ENCODE results near the gene KHDC3L.

Gene KHDC3L

DNA sequence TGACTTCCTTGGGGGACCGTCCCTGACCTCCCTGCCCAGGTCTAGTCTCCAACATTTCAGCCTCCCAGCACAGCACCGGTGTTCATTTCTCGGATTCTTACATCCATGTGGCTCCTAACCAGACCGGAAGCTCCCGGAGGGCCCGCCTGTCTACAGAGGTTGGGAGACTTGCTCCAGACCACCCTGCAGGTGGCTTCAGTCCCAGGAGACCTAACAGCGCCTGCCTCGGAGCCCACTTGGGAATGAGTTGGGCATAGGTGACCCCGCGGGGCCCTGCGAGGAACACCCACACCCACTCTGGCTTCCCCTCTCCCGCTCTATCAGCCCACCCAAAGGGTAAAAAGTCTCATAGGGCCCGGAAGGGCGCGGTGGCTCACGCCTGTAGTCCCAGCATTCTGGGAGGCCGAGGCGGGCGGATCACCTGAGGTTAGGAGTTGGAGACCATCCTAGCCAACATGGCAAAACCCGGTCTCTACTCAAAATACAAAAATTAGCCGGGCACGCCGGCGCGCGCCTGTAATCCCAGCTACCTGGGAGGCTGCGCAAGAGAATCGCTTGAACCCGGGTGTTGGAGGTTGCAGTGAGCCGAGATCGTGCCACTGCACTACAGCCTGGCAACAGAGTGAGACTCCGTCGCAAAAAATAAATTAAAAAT is 13.8 kb upstream of the KHDC3L start:
- Histone ChIP-seq H3K27me3 (ENCODE audit: control insufficient read depth, insufficient read depth, low read length) (no peaks in the 10 kb centered on the region), H3K4me1 (ENCODE audit: control insufficient read depth, insufficient read depth, low read length) (peaks cover 28% of the 10 kb centered on the region), H3K36me3 (ENCODE audit: control insufficient read depth, insufficient read depth, low read length) (no peaks in the 10 kb centered on the region), H3K9me3 (ENCODE audit: control insufficient read depth, insufficient read depth, low read length) (peaks cover 4% of the 10 kb centered on the region), H3K4me3 (ENCODE audit: low read depth, low read length) (no peak overlapping the region), H3K9ac (ENCODE audit: low read depth, low read length) (no peak overlapping the region), H3K27ac (ENCODE audit: low read depth, low read length) (peak overlapping the region; percentile 92)

DNA sequence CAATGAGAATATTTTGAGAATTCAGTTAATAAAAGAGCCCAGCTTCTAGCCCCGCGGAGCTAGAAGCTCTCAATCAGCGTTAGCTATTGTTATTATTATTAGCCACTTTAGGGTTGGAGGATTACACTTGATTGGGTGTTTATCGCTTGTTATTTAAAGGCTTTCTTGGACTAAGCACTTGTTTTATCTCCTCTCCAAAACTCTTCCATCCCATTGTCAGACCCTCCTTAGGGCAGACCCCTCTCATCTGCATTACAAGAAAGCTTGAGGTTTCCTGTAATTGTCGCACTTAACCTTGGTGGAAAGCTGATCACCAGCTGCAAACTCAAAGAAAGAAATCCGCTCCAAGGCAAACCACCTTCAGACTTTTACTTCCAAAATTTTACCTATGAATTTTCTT is 13.1 kb upstream of the KHDC3L start:
- H3K27ac ChIP-seq (ENCODE audit: low read depth, low read length), result peak overlapping the region; percentile 92
- H3K9ac ChIP-seq (ENCODE audit: low read depth, low read length), result 0 out of 2 replicates have a peak overlapping the region, but pooled peaks have one; percentile 28
- no peaks in the 10 kb centered on the region for H3K27me3 ChIP-seq (ENCODE audit: control insufficient read depth, insufficient read depth, low read length)
- peaks cover 4% of the 10 kb centered on the region for H3K9me3 ChIP-seq (ENCODE audit: control insufficient read depth, insufficient read depth, low read length)
- peaks cover 28% of the 10 kb centered on the region for H3K4me1 ChIP-seq (ENCODE audit: control insufficient read depth, insufficient read depth, low read length)
- no peaks in the 10 kb centered on the region for H3K36me3 ChIP-seq (ENCODE audit: control insufficient read depth, insufficient read depth, low read length)
- H3K4me3 ChIP-seq (ENCODE audit: low read depth, low read length), result peak overlapping the region; percentile 28; the same call in 1 of the 2 replicates

DNA sequence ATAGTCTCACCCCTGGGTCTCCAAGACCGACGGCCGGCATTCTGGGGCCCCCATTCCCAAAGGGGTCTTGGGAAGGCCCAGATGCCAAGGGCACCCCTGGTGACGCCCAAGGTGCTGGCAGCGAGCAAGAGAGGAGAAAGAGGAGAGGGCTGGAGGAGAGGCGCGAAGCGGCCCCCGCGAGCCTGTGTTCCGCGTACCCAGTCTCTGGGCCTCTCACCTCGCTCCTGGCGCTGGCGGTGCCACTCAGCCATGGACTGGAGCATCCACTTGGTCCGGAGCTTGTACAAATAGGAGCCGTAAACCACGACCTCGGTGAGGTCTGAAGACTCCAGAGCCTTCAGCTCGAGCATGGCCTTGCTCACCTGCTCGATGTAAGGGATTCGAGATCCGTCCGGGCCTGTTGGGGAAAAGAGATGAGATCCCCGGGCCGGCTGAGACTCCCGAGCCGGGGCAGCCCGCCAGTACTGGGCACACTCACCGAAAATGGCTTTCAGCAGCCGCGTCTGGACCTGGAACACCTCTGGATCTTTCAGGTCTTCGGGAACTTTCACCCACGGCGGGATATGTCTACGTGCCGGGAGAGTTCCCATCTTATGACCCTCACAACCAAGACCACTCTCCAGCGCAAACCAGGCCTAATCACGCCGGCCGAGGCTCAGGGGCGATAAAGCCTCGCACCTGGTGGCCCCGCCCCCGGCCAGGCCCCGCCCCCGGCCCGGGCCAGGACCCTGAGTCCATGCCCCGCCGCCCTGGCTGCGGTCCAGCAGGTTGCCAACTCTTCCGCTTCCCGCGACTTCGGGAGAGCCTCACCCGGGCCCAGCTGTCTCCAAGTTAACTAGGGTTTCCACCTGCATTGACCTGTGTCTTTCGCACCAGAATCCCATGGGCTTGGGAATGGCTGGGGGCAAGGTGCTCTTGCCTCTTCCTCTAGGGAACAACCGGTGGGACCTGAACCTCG is 8.5 kb upstream of the KHDC3L start, which contains the start of gene DPPA5:
Gene DPPA5, minus strand, starts transcription at position 641 of the 958 bp plus-strand sequence. Its CDS starts 51 bp downstream, at position 590.
- no peaks in the 10 kb centered on the region for H3K27me3 ChIP-seq (ENCODE audit: control insufficient read depth, insufficient read depth, low read length)
- no peaks in the 10 kb centered on the region; the same call in 1 of the 2 replicates for H3K9me3 ChIP-seq (ENCODE audit: control insufficient read depth, insufficient read depth, low read length)
- H3K9ac ChIP-seq (ENCODE audit: low read depth, low read length), result no peak within 1 kb of the TSS

DNA sequence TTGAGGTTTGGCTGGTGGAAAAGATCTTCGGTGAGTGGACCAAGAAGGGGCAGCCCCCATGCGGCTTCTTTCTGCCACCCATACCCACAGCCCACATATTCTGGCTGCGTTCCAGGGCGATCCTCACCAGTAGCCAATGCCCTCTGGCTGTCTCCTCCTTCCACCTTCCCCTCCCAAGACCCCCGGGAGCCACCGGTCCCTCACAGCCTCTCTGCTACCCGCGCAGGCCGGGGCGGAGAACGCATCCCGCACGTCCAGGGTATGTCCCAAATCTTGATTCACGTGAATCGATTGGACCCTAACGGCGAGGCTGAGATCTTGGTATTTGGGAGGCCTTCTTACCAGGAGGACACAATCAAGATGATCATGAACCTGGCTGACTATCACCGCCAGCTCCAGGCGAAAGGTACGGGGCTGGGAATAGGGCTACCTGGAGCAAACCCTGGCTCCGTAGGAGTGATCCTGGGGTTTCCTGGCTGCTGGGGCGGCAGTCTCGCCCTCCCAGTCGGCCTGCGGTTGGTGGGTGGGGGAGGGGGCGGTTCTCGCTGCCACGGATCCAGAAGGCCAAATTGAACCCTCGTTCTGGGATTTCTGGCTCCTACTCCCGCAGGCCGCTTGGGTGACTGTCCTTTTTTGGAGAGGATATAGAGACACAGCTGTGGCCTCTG is 545 bp downstream of the KHDC3L start:
- H3K4me3 ChIP-seq (ENCODE audit: low read depth, low read length), result no peak overlapping the region
- no peak overlapping the region for H3K9ac ChIP-seq (ENCODE audit: low read depth, low read length)
- peaks cover 3% of the 10 kb centered on the region; the same call in 1 of the 2 replicates for H3K4me1 ChIP-seq (ENCODE audit: control insufficient read depth, insufficient read depth, low read length)
- H3K36me3 ChIP-seq (ENCODE audit: control insufficient read depth, insufficient read depth, low read length), result no peaks in the 10 kb centered on the region
- no peak overlapping the region for H3K27ac ChIP-seq (ENCODE audit: low read depth, low read length)
- H3K27me3 ChIP-seq (ENCODE audit: control insufficient read depth, insufficient read depth, low read length), result no peaks in the 10 kb centered on the region
- no peaks in the 10 kb centered on the region for H3K9me3 ChIP-seq (ENCODE audit: control insufficient read depth, insufficient read depth, low read length)

More for the DNA sequence above, 8.5 kb upstream of the KHDC3L start, which contains the start of gene DPPA5:
- H3K36me3 ChIP-seq (ENCODE audit: control insufficient read depth, insufficient read depth, low read length), result no peaks in the 10 kb centered on the region
- H3K4me1 ChIP-seq (ENCODE audit: control insufficient read depth, insufficient read depth, low read length), result peaks cover 18% of the 10 kb centered on the region
- H3K4me3 ChIP-seq (ENCODE audit: low read depth, low read length), result no peak within 1 kb of the TSS
- H3K27ac ChIP-seq (ENCODE audit: low read depth, low read length), result no peak within 1 kb of the TSS

DNA sequence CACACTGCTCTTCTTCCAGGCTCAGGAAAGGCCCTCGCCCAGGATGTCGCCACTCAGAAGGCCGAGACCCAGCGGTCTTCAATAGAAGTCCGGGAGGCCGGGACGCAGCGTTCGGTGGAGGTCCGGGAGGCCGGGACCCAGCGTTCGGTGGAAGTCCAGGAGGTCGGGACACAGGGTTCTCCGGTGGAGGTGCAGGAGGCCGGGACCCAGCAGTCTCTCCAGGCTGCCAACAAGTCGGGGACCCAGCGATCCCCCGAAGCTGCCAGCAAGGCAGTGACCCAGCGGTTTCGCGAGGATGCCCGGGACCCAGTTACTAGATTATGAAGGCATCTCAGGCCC is 1.0 kb downstream of the KHDC3L start:
- no peaks in the 10 kb centered on the region for H3K27me3 ChIP-seq (ENCODE audit: control insufficient read depth, insufficient read depth, low read length)
- H3K4me1 ChIP-seq (ENCODE audit: control insufficient read depth, insufficient read depth, low read length), result peaks cover 5% of the 10 kb centered on the region; the same call in 1 of the 2 replicates
- H3K9me3 ChIP-seq (ENCODE audit: control insufficient read depth, insufficient read depth, low read length), result no peaks in the 10 kb centered on the region
- no peak overlapping the region for H3K9ac ChIP-seq (ENCODE audit: low read depth, low read length)
- no peak overlapping the region for H3K27ac ChIP-seq (ENCODE audit: low read depth, low read length)
- H3K36me3 ChIP-seq (ENCODE audit: control insufficient read depth, insufficient read depth, low read length), result no peaks in the 10 kb centered on the region
- no peak overlapping the region for H3K4me3 ChIP-seq (ENCODE audit: low read depth, low read length)

DNA sequence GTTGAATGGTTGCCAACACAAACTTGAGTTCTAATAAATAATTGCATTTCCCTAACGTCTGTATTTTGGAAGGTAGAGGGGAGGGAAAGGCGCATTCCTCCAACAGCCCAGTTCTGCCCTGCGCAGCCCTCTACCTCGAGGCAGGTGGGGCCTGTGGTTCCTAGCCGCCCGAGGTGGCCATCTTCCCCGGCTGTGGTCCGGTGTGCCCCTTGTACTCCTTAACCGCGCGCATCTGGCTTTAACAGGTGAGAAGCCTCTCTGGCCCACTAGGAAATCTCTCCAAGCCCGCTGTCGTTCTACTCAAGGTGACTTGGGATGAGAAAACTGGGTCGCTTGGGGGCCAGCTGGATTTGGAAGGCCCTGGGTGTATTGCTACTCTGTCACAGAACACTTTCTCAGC is 1.7 kb downstream of the KHDC3L start:
- H3K9me3 ChIP-seq (ENCODE audit: control insufficient read depth, insufficient read depth, low read length), result no peaks in the 10 kb centered on the region
- no peak overlapping the region for H3K4me3 ChIP-seq (ENCODE audit: low read depth, low read length)
- no peak overlapping the region for H3K27ac ChIP-seq (ENCODE audit: low read depth, low read length)
- H3K27me3 ChIP-seq (ENCODE audit: control insufficient read depth, insufficient read depth, low read length), result no peaks in the 10 kb centered on the region
- no peaks in the 10 kb centered on the region for H3K36me3 ChIP-seq (ENCODE audit: control insufficient read depth, insufficient read depth, low read length)
- H3K9ac ChIP-seq (ENCODE audit: low read depth, low read length), result no peak overlapping the region
- peaks cover 5% of the 10 kb centered on the region; the same call in 1 of the 2 replicates for H3K4me1 ChIP-seq (ENCODE audit: control insufficient read depth, insufficient read depth, low read length)

DNA sequence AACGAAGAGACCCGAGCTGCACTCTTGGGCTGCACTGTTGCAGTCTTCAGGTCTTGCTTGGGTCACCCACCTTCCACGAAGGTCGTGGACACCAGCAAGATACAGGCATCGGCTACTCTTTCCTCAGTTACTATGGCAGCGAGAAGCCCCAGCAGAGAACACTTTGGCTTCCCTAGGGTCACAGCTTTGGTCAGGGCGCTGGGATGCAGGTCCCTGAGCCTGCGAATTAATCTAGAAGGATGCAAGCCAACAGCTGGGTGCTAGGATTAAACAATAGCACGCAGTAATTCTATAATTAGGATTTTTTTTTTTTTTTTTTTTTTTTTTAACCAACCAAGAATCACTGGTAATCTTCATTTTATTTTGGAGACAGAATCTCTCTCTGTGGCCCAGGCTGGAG is 2.1 kb downstream of the KHDC3L start:
- Histone ChIP-seq H3K4me3 (ENCODE audit: low read depth, low read length) (no peak overlapping the region), H3K9ac (ENCODE audit: low read depth, low read length) (no peak overlapping the region), H3K27me3 (ENCODE audit: control insufficient read depth, insufficient read depth, low read length) (no peaks in the 10 kb centered on the region), H3K27ac (ENCODE audit: low read depth, low read length) (no peak overlapping the region), H3K9me3 (ENCODE audit: control insufficient read depth, insufficient read depth, low read length) (no peaks in the 10 kb centered on the region), H3K36me3 (ENCODE audit: control insufficient read depth, insufficient read depth, low read length) (no peaks in the 10 kb centered on the region), H3K4me1 (ENCODE audit: control insufficient read depth, insufficient read depth, low read length) (peaks cover 5% of the 10 kb centered on the region; the same call in 1 of the 2 replicates)

DNA sequence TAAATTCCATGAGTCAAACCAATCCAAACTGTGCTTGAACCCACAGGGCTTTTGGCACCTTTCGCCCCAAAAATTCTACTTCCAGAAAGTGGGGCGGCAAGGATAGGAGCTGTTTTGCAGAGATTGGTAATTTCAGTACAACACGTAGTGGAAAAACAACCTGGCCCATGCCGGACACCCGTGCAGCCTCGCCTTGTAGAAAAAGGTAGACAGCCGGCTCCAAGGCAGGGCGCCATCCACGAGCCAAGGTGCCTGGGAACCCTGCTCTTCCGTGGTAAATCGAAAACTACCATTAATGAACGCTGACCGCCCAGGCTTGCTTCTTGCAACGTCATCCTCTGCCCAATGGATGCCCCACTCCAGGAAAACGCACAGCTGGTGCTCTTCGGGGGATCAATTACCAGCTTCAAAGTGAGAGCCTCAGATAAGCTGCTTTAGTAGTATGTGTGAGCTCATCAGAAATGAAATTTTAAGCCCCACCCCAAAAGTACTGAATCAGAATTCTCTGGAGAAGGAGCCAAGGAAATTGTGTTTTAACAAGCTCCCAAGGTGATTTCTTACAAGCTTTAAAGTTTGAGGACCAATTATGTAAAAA is 5.4 kb downstream of the KHDC3L start:
- H3K27me3 ChIP-seq (ENCODE audit: control insufficient read depth, insufficient read depth, low read length), result no peaks in the 10 kb centered on the region
- peaks cover 3% of the 10 kb centered on the region; the same call in 1 of the 2 replicates for H3K9me3 ChIP-seq (ENCODE audit: control insufficient read depth, insufficient read depth, low read length)
- H3K27ac ChIP-seq (ENCODE audit: low read depth, low read length), result no peak overlapping the region
- no peak overlapping the region for H3K9ac ChIP-seq (ENCODE audit: low read depth, low read length)
- H3K4me3 ChIP-seq (ENCODE audit: low read depth, low read length), result no peak overlapping the region
- peaks cover 5% of the 10 kb centered on the region; the same call in 1 of the 2 replicates for H3K4me1 ChIP-seq (ENCODE audit: control insufficient read depth, insufficient read depth, low read length)
- no peaks in the 10 kb centered on the region for H3K36me3 ChIP-seq (ENCODE audit: control insufficient read depth, insufficient read depth, low read length)

DNA sequence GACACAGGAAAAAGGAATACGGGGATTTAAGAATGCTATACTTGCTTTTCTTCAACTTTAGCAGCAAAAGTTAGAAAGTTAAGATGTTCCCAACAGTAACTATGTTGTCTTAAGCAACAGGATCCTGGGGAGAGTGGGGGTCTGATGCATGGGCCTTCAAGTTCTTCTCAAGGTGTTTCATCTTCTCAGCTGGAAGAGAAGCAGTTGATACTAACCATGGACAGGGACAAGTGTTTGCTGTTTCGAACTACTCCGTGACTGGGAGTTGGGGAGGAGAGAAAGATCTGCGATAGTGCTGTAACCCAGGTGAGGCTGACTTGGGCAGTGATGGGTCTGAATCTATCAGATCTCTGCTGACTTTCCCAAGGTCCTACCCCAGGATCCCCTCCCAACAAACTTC is 6.2 kb downstream of the KHDC3L start:
- H3K9ac ChIP-seq (ENCODE audit: low read depth, low read length), result no peak overlapping the region
- peaks cover 5% of the 10 kb centered on the region; the same call in 1 of the 2 replicates for H3K4me1 ChIP-seq (ENCODE audit: control insufficient read depth, insufficient read depth, low read length)
- H3K27ac ChIP-seq (ENCODE audit: low read depth, low read length), result no peak overlapping the region
- no peaks in the 10 kb centered on the region for H3K27me3 ChIP-seq (ENCODE audit: control insufficient read depth, insufficient read depth, low read length)
- H3K4me3 ChIP-seq (ENCODE audit: low read depth, low read length), result no peak overlapping the region
- no peaks in the 10 kb centered on the region for H3K36me3 ChIP-seq (ENCODE audit: control insufficient read depth, insufficient read depth, low read length)
- H3K9me3 ChIP-seq (ENCODE audit: control insufficient read depth, insufficient read depth, low read length), result peaks cover 3% of the 10 kb centered on the region; the same call in 1 of the 2 replicates

DNA sequence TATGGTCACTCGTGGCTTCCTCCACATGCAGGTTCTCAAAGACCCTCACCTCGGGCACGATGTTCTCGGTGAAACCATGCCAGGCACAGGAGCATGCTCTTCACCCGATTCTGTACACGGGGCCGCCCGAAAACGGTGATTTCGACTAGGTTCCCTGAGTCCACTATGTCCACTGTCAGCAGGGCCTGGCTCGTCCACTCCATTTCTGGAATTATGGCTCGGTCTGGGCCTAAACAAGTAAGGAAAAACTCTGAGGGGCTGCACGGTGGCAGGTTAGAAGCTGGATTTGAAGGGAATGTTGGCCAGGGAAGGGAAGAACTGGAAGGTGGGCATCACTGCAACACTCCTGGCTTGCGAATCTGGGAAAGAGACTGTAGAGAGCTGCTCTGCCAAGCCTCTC is 6.7 kb downstream of the KHDC3L start:
- peaks cover 3% of the 10 kb centered on the region; the same call in 1 of the 2 replicates for H3K9me3 ChIP-seq (ENCODE audit: control insufficient read depth, insufficient read depth, low read length)

More for the DNA sequence above, 6.7 kb downstream of the KHDC3L start:
- Histone ChIP-seq H3K27me3 (ENCODE audit: control insufficient read depth, insufficient read depth, low read length) (no peaks in the 10 kb centered on the region), H3K27ac (ENCODE audit: low read depth, low read length) (no peak overlapping the region), H3K9ac (ENCODE audit: low read depth, low read length) (no peak overlapping the region), H3K4me1 (ENCODE audit: control insufficient read depth, insufficient read depth, low read length) (peaks cover 5% of the 10 kb centered on the region; the same call in 1 of the 2 replicates), H3K4me3 (ENCODE audit: low read depth, low read length) (no peak overlapping the region), H3K36me3 (ENCODE audit: control insufficient read depth, insufficient read depth, low read length) (no peaks in the 10 kb centered on the region)

Data from HUES48 (cell line).